ENCODE results near the gene STK39. TPM values are rescaled to one million over a fixed set of nuclear protein-coding genes. Genes with fewer than 3 reads are reported as not detected.

Gene STK39
- polyA plus RNA-seq, 1 donor (not counting 4 experiments of a cell fraction or from before 2014, with no cell fraction given), result 20.7 TPM

DNA sequence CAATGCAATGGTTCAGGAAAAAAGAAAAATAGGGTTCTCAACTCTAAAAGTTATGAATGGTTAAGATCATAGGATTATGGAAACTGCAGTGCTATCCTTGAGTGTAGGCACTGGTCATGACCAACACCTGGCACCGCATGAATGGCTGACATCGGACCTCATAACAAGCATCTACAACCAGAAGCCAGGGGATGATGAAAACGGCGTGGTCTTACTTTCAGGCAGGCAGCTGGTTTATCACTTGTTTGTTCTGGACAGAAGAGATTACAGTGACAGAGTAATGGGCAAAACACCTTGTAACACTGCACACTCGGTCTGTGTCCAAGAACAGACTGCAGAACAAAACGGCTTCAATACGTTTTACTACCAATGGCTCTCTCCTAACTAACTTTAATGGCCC is 132.8 kb downstream of the STK39 start:
- DNase-seq (ENCODE audit: low read depth, low spot score) (no peak), FAIRE-seq (no peak)
- peaks cover 2 to 7% of the 10 kb centered on the region in 2 experiments for H3K36me3 ChIP-seq (ENCODE audit: control insufficient read depth in 2 of 2, extremely low read depth in 1 of 2, insufficient read depth in 2 of 2, low read length in 2 of 2)
- dilution Hi-C loops (cut with MboI; ENCODE audit: extremely low pct_ligation_motif_present, low sequenced_read_pairs), result no loop called here
- H3K9me3 ChIP-seq (ENCODE audit: control insufficient read depth, low read depth, low read length), result no peaks in the 10 kb centered on the region
- H4K20me1 ChIP-seq (ENCODE audit: control insufficient read depth, extremely low read depth, insufficient read depth, low read length), result no peaks in the 10 kb centered on the region
- no peak for TF ChIP-seq EZH2 (IDR thresholded peaks at IDR 0.05; ENCODE audit: low read length)
- TF ChIP-seq, protein P1, sequence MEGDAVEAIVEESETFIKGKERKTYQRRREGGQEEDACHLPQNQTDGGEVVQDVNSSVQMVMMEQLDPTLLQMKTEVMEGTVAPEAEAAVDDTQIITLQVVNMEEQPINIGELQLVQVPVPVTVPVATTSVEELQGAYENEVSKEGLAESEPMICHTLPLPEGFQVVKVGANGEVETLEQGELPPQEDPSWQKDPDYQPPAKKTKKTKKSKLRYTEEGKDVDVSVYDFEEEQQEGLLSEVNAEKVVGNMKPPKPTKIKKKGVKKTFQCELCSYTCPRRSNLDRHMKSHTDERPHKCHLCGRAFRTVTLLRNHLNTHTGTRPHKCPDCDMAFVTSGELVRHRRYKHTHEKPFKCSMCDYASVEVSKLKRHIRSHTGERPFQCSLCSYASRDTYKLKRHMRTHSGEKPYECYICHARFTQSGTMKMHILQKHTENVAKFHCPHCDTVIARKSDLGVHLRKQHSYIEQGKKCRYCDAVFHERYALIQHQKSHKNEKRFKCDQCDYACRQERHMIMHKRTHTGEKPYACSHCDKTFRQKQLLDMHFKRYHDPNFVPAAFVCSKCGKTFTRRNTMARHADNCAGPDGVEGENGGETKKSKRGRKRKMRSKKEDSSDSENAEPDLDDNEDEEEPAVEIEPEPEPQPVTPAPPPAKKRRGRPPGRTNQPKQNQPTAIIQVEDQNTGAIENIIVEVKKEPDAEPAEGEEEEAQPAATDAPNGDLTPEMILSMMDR (optimal IDR thresholded peaks at IDR 0.05 in 1 of 3, IDR thresholded peaks at IDR 0.05 in 1 of 3, conservative IDR thresholded peaks at IDR 0.05 in 1 of 3; ENCODE audit: extremely low read depth in 1 of 3, insufficient read depth in 2 of 3, low read length in 3 of 3), result no peak
- no peaks in the 10 kb centered on the region for H3K9me1 ChIP-seq (ENCODE audit: control insufficient read depth, extremely low read depth, insufficient read depth, low read length)
- H3K9ac ChIP-seq (ENCODE audit: control insufficient read depth, extremely low read depth, insufficient read depth, low read length), result no peak overlapping the region
- H2AFZ ChIP-seq (ENCODE audit: control insufficient read depth, low read length), result no peak overlapping the region
- no peak overlapping the region for H3K4me3 ChIP-seq (ENCODE audit: control insufficient read depth in 2 of 3, extremely low read depth in 1 of 3, insufficient read depth in 2 of 3, low read depth in 1 of 3, low read length in 3 of 3)
- no peaks in the 10 kb centered on the region for H3K79me2 ChIP-seq (ENCODE audit: control insufficient read depth, insufficient read depth, low read length)
- no peaks in the 10 kb centered on the region for H3K4me1 ChIP-seq (ENCODE audit: control insufficient read depth, extremely low read depth, insufficient read depth, low read length)
- H3K27me3 ChIP-seq (ENCODE audit: control insufficient read depth, extremely low read depth, insufficient read depth, low read length), result no peaks in the 10 kb centered on the region
- H3K27ac ChIP-seq (ENCODE audit: control insufficient read depth, insufficient read depth, low read length), result no peak overlapping the region
- no peak overlapping the region for H3K4me2 ChIP-seq (ENCODE audit: control insufficient read depth, extremely low read depth, insufficient read depth, low read depth, low read length)

DNA sequence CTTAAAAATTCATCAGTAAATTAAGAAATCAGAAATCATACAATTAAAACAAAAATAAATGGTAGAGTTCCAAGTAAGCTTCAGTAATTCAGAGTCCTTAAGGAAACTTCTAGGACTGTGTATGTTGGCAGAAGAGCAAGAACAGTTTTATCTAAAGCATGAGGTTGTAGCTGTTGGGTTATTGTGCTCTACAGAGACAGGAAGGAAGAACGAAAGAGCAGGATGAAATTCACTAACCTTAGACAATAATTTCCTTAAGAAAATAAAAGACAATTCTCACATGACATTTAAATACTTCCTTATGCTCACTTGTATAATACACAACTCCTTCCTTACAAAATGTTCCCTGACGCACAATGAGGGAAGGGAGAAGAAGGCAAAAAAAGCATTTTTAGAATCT is 133.4 kb downstream of the STK39 start:
- Histone ChIP-seq H3K9ac (ENCODE audit: control insufficient read depth, extremely low read depth, insufficient read depth, low read length) (no peak overlapping the region), H3K4me3 (ENCODE audit: control insufficient read depth in 2 of 3, extremely low read depth in 1 of 3, insufficient read depth in 2 of 3, low read depth in 1 of 3, low read length in 3 of 3) (no peak overlapping the region), H3K36me3 (ENCODE audit: control insufficient read depth in 2 of 2, extremely low read depth in 1 of 2, insufficient read depth in 2 of 2, low read length in 2 of 2) (peaks cover 2 to 7% of the 10 kb centered on the region in 2 experiments), H3K27ac (ENCODE audit: control insufficient read depth, insufficient read depth, low read length) (no peak overlapping the region), H3K4me2 (ENCODE audit: control insufficient read depth, extremely low read depth, insufficient read depth, low read depth, low read length) (no peak overlapping the region), H3K79me2 (ENCODE audit: control insufficient read depth, insufficient read depth, low read length) (no peaks in the 10 kb centered on the region), H3K9me3 (ENCODE audit: control insufficient read depth, low read depth, low read length) (no peaks in the 10 kb centered on the region), H3K9me1 (ENCODE audit: control insufficient read depth, extremely low read depth, insufficient read depth, low read length) (no peaks in the 10 kb centered on the region), H2AFZ (ENCODE audit: control insufficient read depth, low read length) (no peak overlapping the region), H3K27me3 (ENCODE audit: control insufficient read depth, extremely low read depth, insufficient read depth, low read length) (no peaks in the 10 kb centered on the region), H4K20me1 (ENCODE audit: control insufficient read depth, extremely low read depth, insufficient read depth, low read length) (no peaks in the 10 kb centered on the region), H3K4me1 (ENCODE audit: control insufficient read depth, extremely low read depth, insufficient read depth, low read length) (no peaks in the 10 kb centered on the region)
- FAIRE-seq (no peak), DNase-seq (ENCODE audit: low read depth, low spot score) (no peak)
- dilution Hi-C loops (cut with MboI; ENCODE audit: extremely low pct_ligation_motif_present, low sequenced_read_pairs), result no loop called here
- no peak for TF ChIP-seq EZH2 (IDR thresholded peaks at IDR 0.05; ENCODE audit: low read length)
- TF ChIP-seq, protein P1 (optimal IDR thresholded peaks at IDR 0.05 in 1 of 3, IDR thresholded peaks at IDR 0.05 in 1 of 3, conservative IDR thresholded peaks at IDR 0.05 in 1 of 3; ENCODE audit: extremely low read depth in 1 of 3, insufficient read depth in 2 of 3, low read length in 3 of 3), result no peak
